GM13977 (cell line): ENCODE measurements around the gene VANGL1.

Experiments
- DNase-seq: peaks from one replicate; pipeline ENCODE4 v3.0.0; 2012; ENCODE audit warnings: low spot score
- CTCF ChIP-seq: IDR thresholded peaks from 2 replicates; pipeline ENCODE4 v1.5.1; 2012; ENCODE audit warnings: mild to moderate bottlenecking, control low read depth; ENCODE audit not compliant: insufficient read depth; ENCODE audit errors: extremely low read depth, missing control alignments
- in situ Hi-C: fragments of 300-500 bp; cut with MboI; formaldehyde crosslinking; loops from one replicate; pipeline ENCODE4 v1.12.0; 2022; ENCODE audit warnings: low sequenced_read_pairs, low pct_unique_long_range_greater_than_20kb, mixed read lengths, inconsistent platforms; ENCODE audit not compliant: unreplicated experiment

Gene VANGL1

DNA sequence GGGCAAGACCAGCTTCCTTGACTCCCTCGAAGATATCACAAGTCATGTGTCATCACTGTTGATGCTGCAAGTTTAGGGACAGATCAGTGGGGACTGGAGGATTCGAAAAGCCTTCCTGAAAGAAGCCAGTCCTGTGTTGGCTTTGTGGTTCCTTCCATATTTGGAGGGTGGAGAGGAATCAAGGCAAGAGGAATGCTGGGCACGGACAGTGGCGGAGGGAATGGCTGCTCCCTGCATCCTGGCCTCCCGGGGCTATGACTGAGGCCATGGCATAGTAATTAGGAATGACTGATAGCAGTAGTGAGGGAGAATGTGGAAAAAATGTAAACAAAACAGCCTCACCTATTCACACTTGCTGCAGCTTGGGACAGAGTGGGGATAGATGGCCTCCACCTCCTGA is 36.4 kb downstream of the VANGL1 start:
- in situ Hi-C loops: no loop called here
- DNase-seq: no peak
- no peak for TF ChIP-seq CTCF

DNA sequence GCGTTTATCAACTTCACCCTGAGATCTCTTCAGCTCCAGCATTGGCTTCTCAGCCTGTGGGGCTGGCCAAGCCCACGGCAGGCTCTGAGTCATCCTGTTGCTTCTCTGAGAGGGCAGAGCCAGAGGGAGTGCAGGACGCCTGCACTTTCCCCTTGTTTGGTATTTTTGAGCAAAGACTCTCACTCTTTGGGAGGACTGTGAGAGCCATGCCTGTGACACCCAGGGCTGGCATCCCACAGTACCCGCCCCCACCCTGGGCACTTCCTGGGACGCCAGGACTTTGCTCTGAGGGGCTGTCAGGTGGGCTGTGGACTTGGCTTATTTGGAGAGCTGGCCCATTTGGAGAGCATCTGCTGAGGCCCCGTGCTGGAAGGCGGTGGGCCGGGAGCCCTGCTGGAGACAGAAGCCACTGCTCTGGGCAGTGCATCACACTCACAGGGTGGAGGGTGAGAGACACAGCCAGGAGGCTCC is 37.4 kb downstream of the VANGL1 start:
- in situ Hi-C loops: no loop called here
- no peak for TF ChIP-seq CTCF
- peak; percentile 27 for DNase-seq

DNA sequence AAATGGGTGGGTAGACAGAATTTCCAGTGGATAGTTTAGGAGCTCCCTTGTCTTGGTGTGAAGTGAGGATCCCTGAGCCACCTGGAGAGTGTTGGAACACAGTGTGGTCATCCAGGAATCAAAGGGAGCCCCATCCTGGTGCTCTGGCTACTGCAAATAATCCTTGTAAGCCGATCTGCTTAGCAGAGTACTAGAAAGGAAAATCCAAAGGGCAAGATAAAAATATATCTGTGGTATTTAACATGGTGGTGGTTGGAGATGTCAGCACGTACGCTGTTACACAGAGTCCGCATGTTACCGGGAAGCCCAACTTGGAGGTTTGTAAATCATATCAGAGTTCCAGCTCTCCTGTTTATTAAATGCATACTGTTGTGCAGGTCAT is 39.0 kb downstream of the VANGL1 start:
- TF ChIP-seq CTCF: no peak
- in situ Hi-C loops: no loop called here
- no peak for DNase-seq

DNA sequence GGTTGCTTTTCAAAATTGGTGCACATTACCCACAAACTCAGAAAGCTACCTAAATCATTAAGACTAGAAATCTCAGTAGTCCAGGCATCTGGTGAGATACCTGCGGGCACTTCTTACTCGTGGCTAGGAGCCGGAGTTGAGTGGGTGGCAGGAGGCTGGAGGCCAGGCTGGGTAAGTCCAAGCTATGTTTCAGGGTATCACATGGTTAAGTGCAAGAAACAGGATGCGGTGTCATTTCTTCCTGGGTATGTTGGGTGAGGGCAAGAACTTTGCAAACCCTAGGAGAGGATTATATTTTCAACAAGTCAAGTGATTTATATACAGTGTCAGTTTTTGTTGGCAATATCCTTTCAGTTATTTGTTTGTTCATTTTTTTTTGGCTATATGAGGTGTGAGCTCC is 41.0 kb downstream of the VANGL1 start:
- in situ Hi-C loops: no loop called here
- no peak for DNase-seq

GRCh38 chr1:115685029-115685705 is 43.4 kb downstream of the VANGL1 start:
- TF ChIP-seq CTCF: no peak
- DNase-seq: no peak
- in situ Hi-C loops: no loop called here

More for the DNA sequence above, 41.0 kb downstream of the VANGL1 start:
- TF ChIP-seq CTCF: no peak

DNA sequence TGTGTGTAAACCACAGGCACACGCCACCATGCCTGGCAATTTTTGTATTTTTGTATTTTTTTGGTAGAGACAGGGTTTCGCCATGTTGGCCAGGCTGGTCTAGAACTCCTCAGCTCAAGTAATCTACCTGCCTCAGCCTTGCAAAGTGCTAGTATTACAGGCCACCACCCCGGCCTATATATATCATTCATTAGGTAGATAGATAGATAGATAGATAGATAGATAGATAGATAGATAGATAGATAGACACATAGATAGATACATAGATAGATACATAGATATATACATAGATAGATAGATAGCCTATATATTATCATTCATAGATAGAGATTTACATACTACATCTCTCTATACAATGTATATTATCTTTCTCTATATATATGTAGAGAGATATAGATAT is 46.0 kb downstream of the VANGL1 start:
- no peak for DNase-seq
- in situ Hi-C loops: no loop called here
- TF ChIP-seq CTCF: no peak

DNA sequence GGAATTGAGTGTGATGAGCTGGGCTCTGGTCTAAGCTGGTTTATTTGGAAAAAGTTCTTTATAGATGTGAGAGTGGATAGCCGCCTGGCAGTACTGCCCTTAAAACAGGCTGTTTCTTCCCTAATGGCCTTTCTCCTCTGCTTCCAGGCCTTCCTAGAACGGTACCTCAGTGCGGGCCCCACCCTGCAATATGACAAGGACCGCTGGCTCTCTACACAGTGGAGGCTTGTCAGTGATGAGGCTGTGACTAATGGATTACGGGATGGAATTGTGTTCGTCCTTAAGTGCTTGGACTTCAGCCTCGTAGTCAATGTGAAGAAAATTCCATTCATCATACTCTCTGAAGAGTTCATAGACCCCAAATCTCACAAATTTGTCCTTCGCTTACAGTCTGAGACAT is 49.2 kb downstream of the VANGL1 start:
- in situ Hi-C loops: no loop called here
- TF ChIP-seq CTCF: no peak
- DNase-seq: no peak
